Thoracic aorta (tissue), 2 donors: ENCODE results near the gene MEOX1. TPM values are rescaled to one million over a fixed set of nuclear protein-coding genes. Genes with fewer than 3 reads are reported as not detected.

ENCODE experiments used
- ATAC-seq: fragments of 150-250 bp; one replicate; pipeline ENCODE4 v1.8.0; 2017; ENCODE audit warnings: low read depth; ENCODE audit not compliant: insufficient number of reproducible peaks, low FRiP score
- DNase-seq: peaks from one replicate; pipeline ENCODE4 v3.0.0-alpha.2; 2020; ENCODE audit warnings: low spot score
- H3K27ac ChIP-seq, 2 donors: fragments of 200-600 bp; sonication (generic); 1 replicate in 1 of 2; 2 replicates in 1 of 2; pipeline ENCODE4 v1.5.1; 2016; ENCODE audit warnings: mild to moderate bottlenecking in 2 of 2, moderate library complexity in 2 of 2
- H3K27me3 ChIP-seq: fragments of 200-600 bp; sonication (generic); replicated peaks from 2 replicates; pipeline ENCODE4 v1.6.0; 2016; ENCODE audit warnings: mild to moderate bottlenecking; ENCODE audit not compliant: insufficient read depth
- H3K36me3 ChIP-seq: fragments of 200-600 bp; sonication (generic); one replicate; pipeline ENCODE4 v1.5.1; 2016
- H3K4me1 ChIP-seq, 2 donors: fragments of 200-600 bp; sonication (generic); 1 replicate in 1 of 2; 2 replicates in 1 of 2; pipeline versions ENCODE4 v1.5.1 to v1.6.0; 2016; ENCODE audit warnings: low read depth in 2 of 2, mild to moderate bottlenecking in 1 of 2; ENCODE audit not compliant: control insufficient read depth in 1 of 2
- H3K4me3 ChIP-seq: fragments of 200-600 bp; sonication (generic); 2 replicates; pipeline ENCODE4 v1.5.1; 2016; ENCODE audit warnings: mild to moderate bottlenecking
- H3K9me3 ChIP-seq: fragments of 200-600 bp; sonication (generic); 2 replicates; pipeline ENCODE4 v1.5.1; 2016
- total RNA-seq, 2 donors: library from RNA; depleted of rRNA; stranded (reverse); fragments of >200 nt; gene quantifications; one replicate each; pipeline versions ENCODE4 v1.1.0 to v1.2.3, GENCODE V29; 2016
- TF ChIP-seq, protein P1 (sequence below): fragments of 200-600 bp; sonication (generic); IDR thresholded peaks from one replicate; pipeline ENCODE4 v1.5.1; 2019; ENCODE audit warnings: antibody characterized with exemption

Gene MEOX1
- total RNA-seq, 2 donors from 2014 or later, result 3.0 to 5.4 TPM

DNA sequence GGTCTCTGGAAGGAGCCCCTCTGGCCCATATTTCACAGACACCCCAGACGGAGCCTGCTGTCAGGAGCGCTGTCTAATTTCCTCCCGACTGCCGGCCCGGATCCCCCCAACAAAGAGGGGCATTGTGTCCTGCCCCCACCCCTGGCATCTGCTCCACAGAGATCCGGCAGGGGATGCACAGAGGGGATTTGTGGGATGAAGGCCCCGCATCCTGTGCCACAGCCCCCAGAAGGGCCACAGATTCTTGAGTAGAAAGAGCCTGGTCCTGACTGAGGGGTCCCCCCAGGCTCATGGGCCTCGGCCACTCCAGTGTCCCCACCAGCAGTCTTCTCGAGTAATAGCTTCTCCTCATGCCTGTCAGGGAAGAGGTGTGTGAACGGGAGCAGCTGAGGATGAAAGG is 29.5 kb downstream of the MEOX1 start:
- Histone ChIP-seq H3K27me3 (no peaks in the 10 kb centered on the region), H3K4me3 (no peak overlapping the region), H3K27ac (no peak overlapping the region), H3K9me3 (no peaks in the 10 kb centered on the region), H3K36me3 (no peaks in the 10 kb centered on the region), H3K4me1 (peaks cover 0 to 4% of the 10 kb centered on the region in 2 donors)
- ATAC-seq (no peak), DNase-seq (no peak)
- TF ChIP-seq, protein P1, sequence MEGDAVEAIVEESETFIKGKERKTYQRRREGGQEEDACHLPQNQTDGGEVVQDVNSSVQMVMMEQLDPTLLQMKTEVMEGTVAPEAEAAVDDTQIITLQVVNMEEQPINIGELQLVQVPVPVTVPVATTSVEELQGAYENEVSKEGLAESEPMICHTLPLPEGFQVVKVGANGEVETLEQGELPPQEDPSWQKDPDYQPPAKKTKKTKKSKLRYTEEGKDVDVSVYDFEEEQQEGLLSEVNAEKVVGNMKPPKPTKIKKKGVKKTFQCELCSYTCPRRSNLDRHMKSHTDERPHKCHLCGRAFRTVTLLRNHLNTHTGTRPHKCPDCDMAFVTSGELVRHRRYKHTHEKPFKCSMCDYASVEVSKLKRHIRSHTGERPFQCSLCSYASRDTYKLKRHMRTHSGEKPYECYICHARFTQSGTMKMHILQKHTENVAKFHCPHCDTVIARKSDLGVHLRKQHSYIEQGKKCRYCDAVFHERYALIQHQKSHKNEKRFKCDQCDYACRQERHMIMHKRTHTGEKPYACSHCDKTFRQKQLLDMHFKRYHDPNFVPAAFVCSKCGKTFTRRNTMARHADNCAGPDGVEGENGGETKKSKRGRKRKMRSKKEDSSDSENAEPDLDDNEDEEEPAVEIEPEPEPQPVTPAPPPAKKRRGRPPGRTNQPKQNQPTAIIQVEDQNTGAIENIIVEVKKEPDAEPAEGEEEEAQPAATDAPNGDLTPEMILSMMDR, result no peak

DNA sequence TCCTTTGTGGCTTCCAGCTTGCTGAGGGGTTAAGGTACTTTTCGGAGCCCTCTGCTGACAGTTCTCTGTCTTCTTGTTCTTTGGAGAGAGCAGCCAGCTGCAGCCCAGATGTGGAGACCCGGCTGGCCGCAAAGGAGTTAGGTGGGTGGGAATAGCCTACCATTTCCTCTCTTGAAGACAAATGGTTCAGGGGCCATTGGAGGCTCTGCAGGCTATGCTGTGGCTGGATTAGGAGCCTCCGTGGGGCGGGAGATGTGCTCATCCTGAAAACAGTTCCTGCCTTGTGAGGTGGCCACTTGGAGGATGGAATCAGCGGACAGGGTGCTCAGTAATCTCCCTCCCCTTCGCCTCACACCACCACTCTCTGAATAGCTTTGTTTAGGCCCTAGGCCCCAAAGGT is 30.3 kb downstream of the MEOX1 start:
- DNase-seq (no peak), ATAC-seq (no peak)
- H3K36me3 ChIP-seq, result no peaks in the 10 kb centered on the region
- no peaks in the 10 kb centered on the region for H3K9me3 ChIP-seq
- H3K27ac ChIP-seq, result no peak overlapping the region
- peaks cover 0 to 4% of the 10 kb centered on the region in 2 donors for H3K4me1 ChIP-seq
- no peaks in the 10 kb centered on the region for H3K27me3 ChIP-seq
- H3K4me3 ChIP-seq, result no peak overlapping the region
- TF ChIP-seq, protein P1, result no peak

DNA sequence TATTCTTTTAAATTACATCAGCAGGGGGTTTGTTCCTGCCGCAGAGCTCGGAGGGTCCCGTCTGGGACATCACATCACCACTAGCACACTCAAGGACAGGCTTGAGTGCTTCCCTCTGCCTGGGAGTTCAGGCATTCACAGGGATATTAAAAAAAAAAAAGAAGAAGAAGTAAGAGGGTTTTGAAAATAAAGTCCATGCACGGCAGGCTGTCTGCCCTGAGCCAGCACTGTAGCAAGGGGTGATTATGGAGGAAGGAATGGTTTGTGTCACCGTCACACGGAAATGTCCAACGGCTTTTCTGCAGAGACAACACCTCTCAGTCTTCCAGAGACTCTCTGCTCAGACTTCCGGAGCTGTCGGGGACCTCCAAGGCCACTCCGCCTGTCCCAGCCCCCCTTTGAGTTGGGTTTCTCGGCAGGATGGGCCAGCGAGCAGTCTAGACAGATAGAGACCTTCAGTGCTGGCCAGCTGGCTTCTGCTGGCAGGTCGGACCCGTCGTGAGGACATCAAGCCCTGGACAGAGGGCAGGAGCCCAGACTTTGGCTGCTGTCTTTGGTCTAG is 33.6 kb downstream of the MEOX1 start:
- ATAC-seq (no peak), DNase-seq (no peak)
- no peaks in the 10 kb centered on the region for H3K9me3 ChIP-seq
- no peaks in the 10 kb centered on the region for H3K36me3 ChIP-seq
- no peaks in the 10 kb centered on the region for H3K27me3 ChIP-seq
- TF ChIP-seq, protein P1, result no peak
- no peak overlapping the region for H3K27ac ChIP-seq
- H3K4me3 ChIP-seq, result no peak overlapping the region
- H3K4me1 ChIP-seq, result no peaks in the 10 kb centered on the region

DNA sequence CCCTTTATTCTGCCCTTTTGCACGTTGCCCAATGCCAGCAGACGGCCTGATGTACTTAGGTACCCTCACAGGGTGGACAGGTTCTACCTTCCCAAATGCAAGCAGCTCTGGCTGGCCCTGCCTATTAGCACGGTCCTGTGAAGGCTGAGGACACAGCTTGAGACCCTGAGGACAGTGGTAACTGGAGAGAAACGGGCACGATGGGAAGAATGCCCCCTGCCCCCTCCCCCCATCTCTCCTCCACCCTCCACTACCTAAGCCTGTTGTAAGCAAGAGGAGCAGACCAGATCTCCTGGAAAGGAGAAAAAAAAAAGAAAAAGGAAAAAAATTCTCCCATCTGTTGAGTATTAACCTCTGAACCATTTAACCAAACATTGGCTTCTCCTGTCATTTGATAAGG is 34.1 kb downstream of the MEOX1 start:
- H3K4me1 ChIP-seq, result no peaks in the 10 kb centered on the region
- no peaks in the 10 kb centered on the region for H3K36me3 ChIP-seq
- H3K27me3 ChIP-seq, result no peaks in the 10 kb centered on the region
- TF ChIP-seq, protein P1, result no peak
- no peak overlapping the region for H3K4me3 ChIP-seq
- DNase-seq (no peak), ATAC-seq (no peak)
- no peaks in the 10 kb centered on the region for H3K9me3 ChIP-seq
- H3K27ac ChIP-seq, result no peak overlapping the region

DNA sequence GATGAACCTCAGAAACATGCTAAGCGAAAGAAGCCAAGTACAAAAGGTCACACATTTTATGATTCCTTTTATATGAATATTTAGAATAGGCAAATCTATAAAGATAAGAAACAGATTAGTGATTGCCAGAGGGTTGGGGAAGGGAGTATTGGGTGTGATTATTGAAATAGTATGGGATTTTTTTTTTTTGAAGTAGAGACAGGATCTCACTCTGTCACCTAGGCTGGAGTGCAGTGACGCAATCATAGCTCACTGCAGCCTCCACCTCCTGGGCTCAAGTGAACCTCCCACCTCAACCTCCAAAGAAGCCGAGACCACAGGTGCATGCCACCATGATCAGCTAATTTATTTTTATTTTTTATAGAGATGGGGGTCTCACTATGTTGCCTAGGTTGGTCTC is 35.7 kb downstream of the MEOX1 start:
- H3K9me3 ChIP-seq, result no peaks in the 10 kb centered on the region
- H3K27ac ChIP-seq, result no peak overlapping the region
- ATAC-seq, result no peak

More for the DNA sequence above, 35.7 kb downstream of the MEOX1 start:
- Histone ChIP-seq H3K4me3 (no peak overlapping the region), H3K27me3 (no peaks in the 10 kb centered on the region), H3K36me3 (no peaks in the 10 kb centered on the region), H3K4me1 (no peaks in the 10 kb centered on the region)
- TF ChIP-seq, protein P1, result no peak
- DNase-seq, result no peak
